MM.1S (cell line): ENCODE results near the gene PMM2.

ENCODE experiments used
- DNase-seq: peaks from one replicate; pipeline ENCODE4 v3.0.0-alpha.2; 2015
- H2AFZ ChIP-seq: fragments of 300-600 bp; sonication (generic); 2 replicates; pipeline ENCODE4 v1.6.0; 2016; ENCODE audit warnings: antibody characterized with exemption, low read length
- H3F3A ChIP-seq: fragments of 300-600 bp; sonication (generic); 2 replicates; pipeline ENCODE4 v1.6.1; 2016; ENCODE audit warnings: mild to moderate bottlenecking, antibody characterized with exemption, low read length, moderate library complexity, mixed read lengths; ENCODE audit not compliant: insufficient read depth
- H3K27ac ChIP-seq: fragments of 300-600 bp; sonication (generic); 2 replicates; pipeline ENCODE4 v1.5.1; 2016; ENCODE audit warnings: mild to moderate bottlenecking, low read length
- H3K27me3 ChIP-seq: fragments of 300-600 bp; sonication (generic); replicated peaks from 2 replicates; pipeline ENCODE4 v1.6.0; 2016; ENCODE audit warnings: low read length; ENCODE audit not compliant: insufficient read depth
- H3K36me3 ChIP-seq: fragments of 300-600 bp; sonication (generic); replicated peaks from 2 replicates; pipeline ENCODE4 v1.6.1; 2016; ENCODE audit warnings: mild to moderate bottlenecking, low read length, mixed read lengths; ENCODE audit not compliant: insufficient read depth
- H3K4me1 ChIP-seq: fragments of 300-600 bp; sonication (generic); 2 replicates; pipeline ENCODE4 v1.6.1; 2016; ENCODE audit warnings: low read length, mixed read lengths
- H3K4me2 ChIP-seq: fragments of 300-600 bp; sonication (generic); 2 replicates; pipeline ENCODE4 v1.6.0; 2016; ENCODE audit warnings: low read depth, low read length
- H3K4me3 ChIP-seq: fragments of 300-600 bp; sonication (generic); 2 replicates; pipeline ENCODE4 v1.5.1; 2016; ENCODE audit warnings: low read length, mixed read lengths
- H3K79me2 ChIP-seq: fragments of 300-600 bp; sonication (generic); 2 replicates; pipeline ENCODE4 v1.6.1; 2016; ENCODE audit warnings: mixed run types, low read length, mixed read lengths
- H3K9ac ChIP-seq: fragments of 300-600 bp; sonication (generic); 2 replicates; pipeline ENCODE4 v1.6.1; 2016; ENCODE audit warnings: low read length, mixed read lengths
- H3K9me2 ChIP-seq: fragments of 300-600 bp; sonication (generic); replicated peaks from 2 replicates; pipeline ENCODE4 v1.6.1; 2016; ENCODE audit warnings: mild to moderate bottlenecking, low read length, mixed read lengths; ENCODE audit not compliant: insufficient read depth
- H3K9me3 ChIP-seq: fragments of 300-600 bp; sonication (generic); replicated peaks from 2 replicates; pipeline ENCODE4 v1.6.1; 2016; ENCODE audit warnings: mild to moderate bottlenecking, low read length, mixed read lengths; ENCODE audit not compliant: insufficient read depth
- H4K20me1 ChIP-seq: fragments of 300-600 bp; sonication (generic); 2 replicates; pipeline ENCODE4 v1.6.1; 2016; ENCODE audit warnings: mild to moderate bottlenecking, low read length, moderate library complexity, mixed read lengths; ENCODE audit not compliant: insufficient read depth
- EZH2 ChIP-seq: fragments of 300-600 bp; sonication (generic); optimal IDR thresholded peaks from 2 replicates; pipeline ENCODE3; 2017; ENCODE audit warnings: low read depth, mild to moderate bottlenecking, antibody characterized with exemption, low read length, mixed read lengths
- EZH2phosphoT487 ChIP-seq: fragments of 300-600 bp; sonication (generic); IDR thresholded peaks from 2 replicates; pipeline ENCODE4 v1.6.1; 2018; ENCODE audit warnings: antibody characterized with exemption, low read length
- TF ChIP-seq, protein P1 (sequence below): fragments of 300-600 bp; sonication (generic); IDR thresholded peaks from 2 replicates; pipeline ENCODE4 v1.5.1; 2016; ENCODE audit warnings: antibody characterized with exemption, low read length, mixed read lengths

Gene PMM2

DNA sequence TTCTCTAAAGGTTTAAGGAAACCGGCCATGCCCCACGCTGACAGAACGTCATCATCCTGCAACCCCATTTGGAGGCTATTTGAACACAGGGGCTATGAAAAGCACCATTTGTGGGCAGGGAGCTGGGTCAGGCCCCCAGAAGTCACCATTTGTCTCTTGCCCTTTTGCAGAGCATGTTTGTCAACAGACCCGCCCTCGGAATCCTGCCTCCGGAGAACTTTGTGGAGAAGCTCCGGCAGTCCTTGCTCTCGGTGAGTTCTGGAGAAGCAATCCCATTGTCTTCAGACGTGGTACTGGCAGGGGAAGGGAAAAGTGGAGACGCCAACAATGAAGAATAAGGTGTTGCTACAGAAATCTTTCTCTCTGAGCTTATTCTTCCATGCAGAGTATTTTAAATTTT, 33.7 kb upstream of the PMM2 start:
- no peaks in the 10 kb centered on the region for H3F3A ChIP-seq
- TF ChIP-seq, protein P1, sequence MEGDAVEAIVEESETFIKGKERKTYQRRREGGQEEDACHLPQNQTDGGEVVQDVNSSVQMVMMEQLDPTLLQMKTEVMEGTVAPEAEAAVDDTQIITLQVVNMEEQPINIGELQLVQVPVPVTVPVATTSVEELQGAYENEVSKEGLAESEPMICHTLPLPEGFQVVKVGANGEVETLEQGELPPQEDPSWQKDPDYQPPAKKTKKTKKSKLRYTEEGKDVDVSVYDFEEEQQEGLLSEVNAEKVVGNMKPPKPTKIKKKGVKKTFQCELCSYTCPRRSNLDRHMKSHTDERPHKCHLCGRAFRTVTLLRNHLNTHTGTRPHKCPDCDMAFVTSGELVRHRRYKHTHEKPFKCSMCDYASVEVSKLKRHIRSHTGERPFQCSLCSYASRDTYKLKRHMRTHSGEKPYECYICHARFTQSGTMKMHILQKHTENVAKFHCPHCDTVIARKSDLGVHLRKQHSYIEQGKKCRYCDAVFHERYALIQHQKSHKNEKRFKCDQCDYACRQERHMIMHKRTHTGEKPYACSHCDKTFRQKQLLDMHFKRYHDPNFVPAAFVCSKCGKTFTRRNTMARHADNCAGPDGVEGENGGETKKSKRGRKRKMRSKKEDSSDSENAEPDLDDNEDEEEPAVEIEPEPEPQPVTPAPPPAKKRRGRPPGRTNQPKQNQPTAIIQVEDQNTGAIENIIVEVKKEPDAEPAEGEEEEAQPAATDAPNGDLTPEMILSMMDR, result no peak
- no peak for TF ChIP-seq EZH2
- no peak for TF ChIP-seq EZH2phosphoT487
- H3K4me3 ChIP-seq, result no peak overlapping the region
- no peaks in the 10 kb centered on the region for H3K4me1 ChIP-seq
- H3K27me3 ChIP-seq, result no peaks in the 10 kb centered on the region
- no peak overlapping the region for H2AFZ ChIP-seq
- no peak overlapping the region for H3K27ac ChIP-seq
- no peak overlapping the region for H3K4me2 ChIP-seq
- DNase-seq, result no peak
- no peaks in the 10 kb centered on the region for H3K9me2 ChIP-seq
- no peaks in the 10 kb centered on the region for H4K20me1 ChIP-seq
- no peak overlapping the region for H3K9ac ChIP-seq
- H3K79me2 ChIP-seq, result no peaks in the 10 kb centered on the region
- H3K36me3 ChIP-seq, result no peaks in the 10 kb centered on the region
- no peaks in the 10 kb centered on the region for H3K9me3 ChIP-seq

GRCh38 chr16:8764525-8765250, 33.0 kb upstream of the PMM2 start:
- no peak for DNase-seq
- H3K36me3 ChIP-seq, result no peaks in the 10 kb centered on the region
- no peak for TF ChIP-seq EZH2
- no peak for TF ChIP-seq EZH2phosphoT487
- TF ChIP-seq, protein P1, result no peak

DNA sequence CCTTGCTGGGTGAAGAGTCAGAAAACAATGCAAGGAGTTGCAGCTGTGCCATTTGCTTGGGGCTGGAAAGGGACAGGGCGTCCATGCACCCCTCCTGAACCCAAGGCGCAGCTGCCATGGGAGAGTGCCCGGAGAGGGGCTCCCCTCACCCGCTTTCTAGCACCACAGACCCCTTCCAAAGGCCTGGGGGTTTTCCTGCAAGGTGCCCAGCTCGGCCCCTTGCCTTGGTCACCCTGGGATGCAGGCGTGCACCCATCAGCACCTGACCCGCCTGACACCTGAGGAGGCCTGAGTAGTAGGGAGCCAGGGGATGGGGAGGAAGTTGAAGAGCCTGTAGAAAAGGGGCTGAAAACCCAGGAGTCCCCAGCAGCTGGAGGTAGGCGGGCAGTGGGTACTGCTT, 30.5 kb upstream of the PMM2 start:
- no peaks in the 10 kb centered on the region for H3K4me1 ChIP-seq
- no peak overlapping the region for H3K4me3 ChIP-seq
- DNase-seq, result no peak
- no peak overlapping the region for H2AFZ ChIP-seq
- no peaks in the 10 kb centered on the region for H3K36me3 ChIP-seq
- no peaks in the 10 kb centered on the region for H3F3A ChIP-seq
- no peak overlapping the region for H3K9ac ChIP-seq
- H3K27ac ChIP-seq, result no peak overlapping the region
- no peaks in the 10 kb centered on the region for H3K27me3 ChIP-seq
- no peaks in the 10 kb centered on the region for H3K79me2 ChIP-seq
- no peaks in the 10 kb centered on the region for H3K9me2 ChIP-seq
- no peaks in the 10 kb centered on the region for H4K20me1 ChIP-seq
- no peak overlapping the region for H3K4me2 ChIP-seq
- H3K9me3 ChIP-seq, result no peaks in the 10 kb centered on the region
- TF ChIP-seq EZH2phosphoT487 (no peak), EZH2 (no peak)
- TF ChIP-seq, protein P1, result no peak

More at GRCh38 chr16:8764525-8765250, 33.0 kb upstream of the PMM2 start:
- Histone ChIP-seq H3K4me1 (no peaks in the 10 kb centered on the region), H3K4me2 (no peak overlapping the region), H3K27me3 (no peaks in the 10 kb centered on the region), H3K79me2 (no peaks in the 10 kb centered on the region), H3K27ac (no peak overlapping the region), H3K9ac (no peak overlapping the region), H3K4me3 (no peak overlapping the region), H3F3A (no peaks in the 10 kb centered on the region), H3K9me2 (no peaks in the 10 kb centered on the region), H3K9me3 (no peaks in the 10 kb centered on the region), H2AFZ (no peak overlapping the region), H4K20me1 (no peaks in the 10 kb centered on the region)
